WI38 (cell line): ENCODE measurements around the gene CELF4.

ENCODE experiments used
- H3K4me3 ChIP-seq: 2 replicates; pipeline ENCODE4 v1.5.1; 2011; ENCODE audit warnings: low read depth, mild to moderate bottlenecking, control low read depth, low read length
- TF ChIP-seq, protein P1 (sequence below): IDR thresholded peaks from 2 replicates; pipeline ENCODE4 v1.5.1; 2012; ENCODE audit warnings: low read depth, mild to moderate bottlenecking, control low read depth, low read length

The CELF4 gene

DNA sequence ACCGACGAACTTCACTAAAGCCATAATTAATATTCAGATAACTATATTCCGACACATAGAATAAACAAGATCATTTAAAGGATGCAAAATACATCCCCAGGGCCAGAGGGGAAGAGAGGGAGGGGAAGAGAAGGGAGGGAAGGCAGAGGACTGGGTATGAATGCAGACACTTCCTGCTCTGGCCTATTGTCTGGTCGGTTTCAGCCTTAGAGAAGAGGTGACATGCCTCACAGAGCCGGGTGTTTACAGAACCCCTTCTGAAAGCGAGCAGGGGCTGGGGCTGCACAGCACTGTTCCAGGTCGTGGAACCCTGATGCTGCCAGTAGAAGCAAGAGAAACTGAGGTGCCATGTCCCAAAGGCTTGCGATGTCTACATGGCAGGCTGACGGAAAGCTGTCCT, 31.0 kb downstream of the CELF4 start:
- TF ChIP-seq, protein P1, sequence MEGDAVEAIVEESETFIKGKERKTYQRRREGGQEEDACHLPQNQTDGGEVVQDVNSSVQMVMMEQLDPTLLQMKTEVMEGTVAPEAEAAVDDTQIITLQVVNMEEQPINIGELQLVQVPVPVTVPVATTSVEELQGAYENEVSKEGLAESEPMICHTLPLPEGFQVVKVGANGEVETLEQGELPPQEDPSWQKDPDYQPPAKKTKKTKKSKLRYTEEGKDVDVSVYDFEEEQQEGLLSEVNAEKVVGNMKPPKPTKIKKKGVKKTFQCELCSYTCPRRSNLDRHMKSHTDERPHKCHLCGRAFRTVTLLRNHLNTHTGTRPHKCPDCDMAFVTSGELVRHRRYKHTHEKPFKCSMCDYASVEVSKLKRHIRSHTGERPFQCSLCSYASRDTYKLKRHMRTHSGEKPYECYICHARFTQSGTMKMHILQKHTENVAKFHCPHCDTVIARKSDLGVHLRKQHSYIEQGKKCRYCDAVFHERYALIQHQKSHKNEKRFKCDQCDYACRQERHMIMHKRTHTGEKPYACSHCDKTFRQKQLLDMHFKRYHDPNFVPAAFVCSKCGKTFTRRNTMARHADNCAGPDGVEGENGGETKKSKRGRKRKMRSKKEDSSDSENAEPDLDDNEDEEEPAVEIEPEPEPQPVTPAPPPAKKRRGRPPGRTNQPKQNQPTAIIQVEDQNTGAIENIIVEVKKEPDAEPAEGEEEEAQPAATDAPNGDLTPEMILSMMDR: no peak

DNA sequence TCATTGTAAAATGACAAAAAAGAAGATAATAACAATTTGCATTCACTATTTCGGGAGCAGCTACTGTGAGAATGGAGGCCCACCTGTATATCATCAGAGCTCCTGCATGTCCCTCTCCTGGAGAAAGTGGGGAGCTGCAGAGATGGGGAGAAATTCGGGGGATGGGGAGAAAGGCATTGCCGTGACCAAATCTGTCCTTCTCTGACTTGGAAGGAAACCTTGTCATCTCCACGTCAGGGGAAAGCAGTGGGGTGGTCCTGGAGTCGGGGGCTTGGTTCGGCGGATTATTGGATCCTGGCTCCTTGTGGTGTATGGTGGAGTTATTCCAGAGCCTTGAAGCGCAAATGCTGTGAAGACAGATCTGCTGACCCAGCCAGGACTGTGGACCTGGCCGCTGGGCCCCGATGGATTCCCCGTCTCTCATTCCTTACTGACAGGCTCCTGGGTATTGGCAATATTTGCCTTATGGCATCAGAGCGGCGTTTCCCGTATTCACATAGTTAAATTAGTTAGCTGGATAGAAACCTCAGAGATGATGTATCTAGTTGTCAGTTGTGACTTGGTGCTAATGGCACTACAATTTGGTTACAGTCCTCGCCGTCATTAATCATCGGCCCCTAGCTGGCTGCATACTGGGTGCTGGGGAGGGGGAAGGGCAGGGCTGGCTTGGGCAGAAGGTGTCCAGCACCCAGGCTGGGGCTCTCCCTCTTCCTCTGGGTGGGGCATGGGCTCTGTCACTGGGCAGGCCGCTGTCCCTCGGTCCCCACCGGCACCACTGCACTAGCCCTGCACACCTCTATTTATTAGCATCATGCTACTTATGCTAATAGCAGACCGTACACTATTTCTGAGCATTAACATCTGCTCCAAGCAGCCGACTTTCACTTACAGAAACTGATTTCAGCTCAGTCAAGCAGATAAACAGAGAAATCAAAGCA, 31.7 kb downstream of the CELF4 start:
- no peak overlapping the region for H3K4me3 ChIP-seq
- TF ChIP-seq, protein P1: peak; percentile 6; the same call in 1 of the 2 replicates

More for the DNA sequence above, 31.0 kb downstream of the CELF4 start:
- H3K4me3 ChIP-seq: no peak overlapping the region

DNA sequence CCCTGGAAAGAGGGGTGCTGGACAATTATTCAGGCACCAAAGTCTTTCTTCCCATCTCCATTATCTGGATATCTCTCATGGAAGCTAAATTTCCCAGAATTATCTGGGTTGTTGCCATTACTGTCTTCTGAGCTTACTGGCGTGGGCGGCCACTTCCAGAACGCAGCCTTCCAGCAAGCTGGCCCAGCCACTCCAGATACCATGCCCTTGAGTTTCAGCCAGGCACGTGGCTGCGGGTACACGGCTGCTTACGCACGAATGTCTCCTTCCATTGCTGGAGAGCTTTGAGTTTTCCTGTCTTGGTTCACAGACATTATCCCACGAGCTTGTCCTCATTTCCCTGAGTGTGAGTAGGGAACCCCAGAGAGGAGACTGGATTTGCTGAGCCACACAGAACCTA, 32.7 kb downstream of the CELF4 start:
- TF ChIP-seq, protein P1: no peak
- H3K4me3 ChIP-seq: no peak overlapping the region

DNA sequence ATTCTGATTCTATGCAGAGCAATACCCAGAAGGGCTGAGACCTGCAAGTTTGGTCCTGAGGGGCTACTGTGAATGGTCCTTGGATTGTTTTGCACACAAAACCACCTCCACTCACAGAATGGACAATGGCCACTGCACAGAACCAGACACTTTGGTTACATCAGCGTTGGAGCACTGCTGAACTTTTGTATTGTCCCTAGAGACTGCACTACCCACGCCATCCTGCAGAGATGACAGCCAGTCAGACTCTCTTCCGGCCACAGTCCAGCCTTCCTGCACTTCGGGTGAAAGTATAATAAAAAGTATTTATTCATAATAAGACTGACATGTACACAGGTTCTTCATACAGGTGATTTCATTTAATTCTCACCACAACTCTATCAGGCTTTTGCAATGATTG, 35.7 kb downstream of the CELF4 start:
- H3K4me3 ChIP-seq: no peak overlapping the region
- TF ChIP-seq, protein P1: no peak

DNA sequence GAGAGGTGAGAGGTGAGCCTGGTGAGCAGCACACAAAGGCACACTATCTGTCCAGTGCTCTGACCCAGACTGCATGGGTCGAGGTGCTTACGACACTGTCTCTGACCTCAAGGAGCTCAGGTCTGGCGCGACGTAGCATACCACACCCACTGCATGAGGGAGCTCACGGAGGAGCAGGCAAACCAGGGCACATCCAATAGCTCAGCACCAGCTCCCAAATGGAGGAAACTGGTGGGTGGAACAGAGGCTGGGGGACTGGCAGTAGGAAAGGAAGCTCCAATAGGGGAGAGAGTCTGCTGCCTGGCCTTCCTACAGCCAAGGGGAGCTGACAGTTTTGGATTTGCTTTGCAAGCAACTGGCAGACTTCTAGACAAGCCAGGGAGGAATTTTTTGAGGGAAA, 36.3 kb downstream of the CELF4 start:
- no peak overlapping the region for H3K4me3 ChIP-seq
- TF ChIP-seq, protein P1: no peak

DNA sequence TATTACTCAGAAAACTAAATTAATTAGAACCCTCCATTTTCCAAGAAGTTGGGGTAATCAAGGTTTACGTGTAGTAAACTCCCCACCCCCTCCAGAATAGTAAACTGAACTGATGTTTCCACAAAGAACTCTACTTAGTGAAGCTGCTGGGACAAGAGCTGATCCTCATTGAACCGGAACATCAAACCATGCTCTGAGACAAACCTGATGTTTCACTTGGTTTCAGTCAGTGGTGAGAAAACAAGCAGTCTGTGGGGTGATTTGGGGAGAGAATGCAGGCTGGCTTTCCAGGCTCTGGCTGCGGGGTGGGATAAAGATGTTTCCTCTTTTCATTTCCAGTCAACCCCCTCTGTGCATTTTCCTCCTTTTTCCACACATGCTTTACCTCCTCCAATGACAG, 38.2 kb downstream of the CELF4 start:
- TF ChIP-seq, protein P1: no peak
- no peak overlapping the region for H3K4me3 ChIP-seq

DNA sequence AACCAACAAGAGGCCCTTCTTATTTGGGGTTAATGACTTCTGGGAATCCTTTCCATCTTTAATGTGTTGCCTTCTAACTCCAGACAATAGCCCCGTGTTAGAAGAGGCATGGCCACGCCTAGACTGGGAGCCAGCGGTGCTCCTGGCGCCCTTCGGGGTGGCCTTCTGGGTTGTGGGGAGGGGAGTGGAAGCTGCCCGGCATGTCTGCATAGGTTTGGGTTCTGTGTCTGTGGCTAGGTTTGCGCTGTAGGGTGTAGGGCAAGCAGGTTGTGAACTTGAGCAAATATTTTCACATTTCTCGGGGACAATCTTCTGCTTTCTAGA, 40.4 kb downstream of the CELF4 start:
- no peak overlapping the region for H3K4me3 ChIP-seq
- TF ChIP-seq, protein P1: no peak
